Heart left ventricle (tissue), 13 donors: ENCODE results near the gene RGS10.

ENCODE experiments used
- CTCF ChIP-seq, 12 donors: fragments of 200-600 bp; sonication (generic) in 4 of 12; IDR thresholded peaks; one replicate each; pipeline versions ENCODE4 v1.5.0 to v1.8.0; 2018 to 2022; ENCODE audit warnings: antibody characterized with exemption in 12 of 12, mild to moderate bottlenecking in 5 of 12
- POLR2A ChIP-seq, 2 donors: fragments of 450-650 bp; IDR thresholded peaks; one replicate each; pipeline ENCODE4 v1.6.1; 2017; ENCODE audit warnings: antibody characterized with exemption in 2 of 2, mild to moderate bottlenecking in 2 of 2, moderate library complexity in 2 of 2
- donor health status: ischemic (EF 13 %, LVEDD 7.1; RV severe dilation, severe dysfunction).
- donor health status: DM: no; HTN: yes; CAD: no.
- donor health status: DM: no; HTN: no; CAD: no.
- donor health status: ischemic (EF 25% LVEDD 6.9; RV normal size, moderate dysfunction).
- donor health status: ischemic (EF 25% LVEDD 5.7; RV mildly dilated, moderate dysfunction).
- donor health status: ischemic (EF 35%, LVEDD 5.7; RV mildly dilated, moderate dysfunction).
- donor health status: nonischemic (EF 11% LVEDD 7.7; RV severe dilation, severe dysfunction).
- donor health status: DM: yes; HTN: yes; CAD: no.
- donor health status: PGD.
- donor health status: ischemic (EF 29% LVEDD 5.4; RV normal size, mild dysfunction).
- donor health status: nonischemic (EF 23%, LVEDD 6.1; RV moderate dilation, normal function).

- TF ChIP-seq CTCF (IDR thresholded peaks at IDR 0.05) (no peak), POLR2A (IDR thresholded peaks at IDR 0.05) (no peak)
Measured at GRCh38 chr10:119470920-119471702, 71.4 kb downstream of the RGS10 start.
